ENCODE measurements around the gene RPS16. TPM values are rescaled to one million over a fixed set of nuclear protein-coding genes. Genes with fewer than 3 reads are reported as not detected.

RPS16 gene
- total and polyA plus RNA-seq, 9 of the 15 experiments (the other 6 are each of a cell fraction or from before 2014, with no cell fraction given) = 82.6 to 3,671 (median 2,204) TPM

DNA sequence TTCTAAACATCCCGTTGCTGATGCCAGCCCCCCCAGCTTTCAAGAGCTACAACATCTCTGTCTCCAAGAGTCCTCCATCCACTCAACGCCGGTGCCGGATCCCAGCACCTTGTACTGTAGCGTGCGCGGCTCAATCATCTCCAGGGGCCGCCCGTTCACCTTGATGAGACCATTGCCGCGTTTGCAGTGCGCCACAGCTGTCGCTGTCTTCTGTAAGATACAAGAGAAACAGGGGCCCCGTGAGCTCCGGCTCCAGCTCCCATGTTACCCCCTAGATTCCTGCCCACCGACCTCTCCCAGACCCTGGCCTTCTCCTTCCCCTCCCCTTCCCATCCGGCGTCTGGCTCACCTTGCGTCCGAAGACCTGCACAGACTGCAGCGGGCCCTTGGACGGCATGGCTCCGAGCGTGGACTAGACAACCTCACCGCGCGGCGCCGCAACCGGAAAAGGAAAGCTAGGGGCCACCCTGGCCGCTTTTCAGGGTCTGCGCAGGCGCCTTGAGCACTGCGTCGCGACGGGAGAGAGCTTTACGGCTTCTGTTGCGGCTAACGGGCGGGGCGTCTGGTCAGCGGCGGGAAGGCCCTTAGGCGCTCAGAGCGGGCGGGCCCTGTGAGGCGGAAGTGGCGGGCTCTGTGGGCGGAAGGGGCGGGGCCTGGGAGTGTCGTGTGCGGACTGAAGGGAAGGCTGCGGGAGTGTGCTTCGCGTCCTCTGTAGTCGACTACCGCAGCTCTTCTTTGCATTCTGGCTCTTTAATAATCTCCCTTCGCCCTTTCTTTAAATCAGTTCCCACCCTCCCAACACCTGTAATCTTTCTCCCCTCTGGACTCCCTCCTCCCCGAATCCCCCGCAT is at the start of gene RPS16 (continued):
- TF ChIP-seq ZBTB11 (CRISPR knock-in tag; IDR thresholded peaks at IDR 0.05) (peak in 1 of 3 experiments; percentile 74; a peak in 1 of 6 replicates), POLR2AphosphoS5 (IDR thresholded peaks at IDR 0.05; ENCODE audit: control insufficient read depth, insufficient read depth, low read depth, low read length) (peak; percentile 99), SREBF1 (IDR thresholded peaks at IDR 0.05; ENCODE audit: borderline replicate concordance, low read depth, low read length) (0 out of 2 replicates have a peak, but pooled peaks have one; percentile 3), ATF1 (CRISPR knock-in tag; IDR thresholded peaks at IDR 0.05) (no peak), ATF1 (tag; IDR thresholded peaks at IDR 0.05) (peak; percentile 79), CHD1 (IDR thresholded peaks at IDR 0.05; ENCODE audit: low read length) (peak; percentile 95), RB1 (IDR thresholded peaks at IDR 0.05; ENCODE audit: low read depth) (peak; percentile 86; the same call in 1 of the 2 replicates), SPI1 (IDR thresholded peaks at IDR 0.05; ENCODE audit: borderline replicate concordance, low read depth, low read length) (peak; percentile 71), JUN (IDR thresholded peaks at IDR 0.05; ENCODE audit: borderline replicate concordance, low read depth, low read length) (0 out of 2 replicates have a peak, but pooled peaks have one; percentile 32), JUN (CRISPR knock-in tag; IDR thresholded peaks at IDR 0.05; ENCODE audit: borderline replicate concordance) (no peak), TAF9B (IDR thresholded peaks at IDR 0.05; ENCODE audit: partially characterized antibody) (peak; percentile 97), RBM15 (IDR thresholded peaks at IDR 0.05; ENCODE audit: insufficient read depth, low read length) (peak; percentile 44; the same call in 1 of the 2 replicates), ZBTB7A (IDR thresholded peaks at IDR 0.05; ENCODE audit: borderline replicate concordance, control insufficient read depth, low read depth, low read length) (peak; percentile 29; the same call in 1 of the 2 replicates)
- TF ChIP-seq, protein P1, sequence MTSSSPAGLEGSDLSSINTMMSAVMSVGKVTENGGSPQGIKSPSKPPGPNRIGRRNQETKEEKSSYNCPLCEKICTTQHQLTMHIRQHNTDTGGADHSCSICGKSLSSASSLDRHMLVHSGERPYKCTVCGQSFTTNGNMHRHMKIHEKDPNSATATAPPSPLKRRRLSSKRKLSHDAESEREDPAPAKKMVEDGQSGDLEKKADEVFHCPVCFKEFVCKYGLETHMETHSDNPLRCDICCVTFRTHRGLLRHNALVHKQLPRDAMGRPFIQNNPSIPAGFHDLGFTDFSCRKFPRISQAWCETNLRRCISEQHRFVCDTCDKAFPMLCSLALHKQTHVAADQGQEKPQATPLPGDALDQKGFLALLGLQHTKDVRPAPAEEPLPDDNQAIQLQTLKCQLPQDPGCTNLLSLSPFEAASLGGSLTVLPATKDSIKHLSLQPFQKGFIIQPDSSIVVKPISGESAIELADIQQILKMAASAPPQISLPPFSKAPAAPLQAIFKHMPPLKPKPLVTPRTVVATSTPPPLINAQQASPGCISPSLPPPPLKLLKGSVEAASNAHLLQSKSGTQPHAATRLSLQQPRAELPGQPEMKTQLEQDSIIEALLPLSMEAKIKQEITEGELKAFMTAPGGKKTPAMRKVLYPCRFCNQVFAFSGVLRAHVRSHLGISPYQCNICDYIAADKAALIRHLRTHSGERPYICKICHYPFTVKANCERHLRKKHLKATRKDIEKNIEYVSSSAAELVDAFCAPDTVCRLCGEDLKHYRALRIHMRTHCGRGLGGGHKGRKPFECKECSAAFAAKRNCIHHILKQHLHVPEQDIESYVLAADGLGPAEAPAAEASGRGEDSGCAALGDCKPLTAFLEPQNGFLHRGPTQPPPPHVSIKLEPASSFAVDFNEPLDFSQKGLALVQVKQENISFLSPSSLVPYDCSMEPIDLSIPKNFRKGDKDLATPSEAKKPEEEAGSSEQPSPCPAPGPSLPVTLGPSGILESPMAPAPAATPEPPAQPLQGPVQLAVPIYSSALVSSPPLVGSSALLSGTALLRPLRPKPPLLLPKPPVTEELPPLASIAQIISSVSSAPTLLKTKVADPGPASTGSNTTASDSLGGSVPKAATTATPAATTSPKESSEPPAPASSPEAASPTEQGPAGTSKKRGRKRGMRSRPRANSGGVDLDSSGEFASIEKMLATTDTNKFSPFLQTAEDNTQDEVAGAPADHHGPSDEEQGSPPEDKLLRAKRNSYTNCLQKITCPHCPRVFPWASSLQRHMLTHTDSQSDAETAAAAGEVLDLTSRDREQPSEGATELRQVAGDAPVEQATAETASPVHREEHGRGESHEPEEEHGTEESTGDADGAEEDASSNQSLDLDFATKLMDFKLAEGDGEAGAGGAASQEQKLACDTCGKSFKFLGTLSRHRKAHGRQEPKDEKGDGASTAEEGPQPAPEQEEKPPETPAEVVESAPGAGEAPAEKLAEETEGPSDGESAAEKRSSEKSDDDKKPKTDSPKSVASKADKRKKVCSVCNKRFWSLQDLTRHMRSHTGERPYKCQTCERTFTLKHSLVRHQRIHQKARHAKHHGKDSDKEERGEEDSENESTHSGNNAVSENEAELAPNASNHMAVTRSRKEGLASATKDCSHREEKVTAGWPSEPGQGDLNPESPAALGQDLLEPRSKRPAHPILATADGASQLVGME (CRISPR knock-in tag; IDR thresholded peaks at IDR 0.05) = peak; percentile 26; the same call in 1 of the 2 replicates

All from K562 (cell line).